Measurements from ENCODE around the gene PSTK.

Gene PSTK

DNA sequence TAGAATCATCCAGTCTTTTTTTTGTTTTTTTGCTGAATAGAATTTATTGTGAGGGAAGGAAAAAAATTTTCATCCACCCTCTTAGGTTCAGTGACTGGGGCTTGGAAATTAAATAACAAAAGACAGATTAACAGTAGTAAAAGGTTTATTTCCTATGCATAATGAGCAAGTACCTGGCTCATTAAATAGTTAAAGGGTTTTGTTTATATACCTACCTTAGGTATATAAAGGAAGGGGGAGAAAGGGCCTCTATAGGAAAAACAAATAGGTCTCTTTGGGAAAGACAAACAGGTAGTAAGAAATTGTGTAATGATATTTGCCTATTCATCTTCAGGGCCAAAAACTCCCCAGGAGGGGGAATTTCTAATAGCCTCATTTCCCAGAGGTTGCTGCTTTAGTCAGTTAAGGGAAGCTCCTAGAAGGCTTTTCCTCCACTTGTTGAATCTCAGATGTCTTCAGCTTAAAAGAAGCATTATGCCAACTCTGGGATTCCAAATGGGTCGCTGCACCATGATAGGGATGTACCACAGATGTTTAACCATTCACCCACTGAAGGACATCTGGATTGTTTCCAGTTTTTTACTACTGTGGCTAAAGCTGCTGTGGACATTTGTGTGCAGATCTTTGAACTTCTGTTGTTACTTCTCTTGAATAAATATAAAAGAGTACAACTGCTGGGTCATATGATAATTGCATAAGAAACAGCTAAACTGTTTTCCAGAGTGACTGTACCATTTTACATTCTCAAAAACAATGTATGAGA, 39.9 kb downstream of the PSTK start:
- H2AFZ ChIP-seq (ENCODE audit: low read length) = no peak overlapping the region
- no peak overlapping the region for H3K4me2 ChIP-seq (ENCODE audit: low read depth, low read length, poor library complexity, severe bottlenecking)
- no peaks in the 10 kb centered on the region for H3K27me3 ChIP-seq (ENCODE audit: insufficient read depth, low read length, poor library complexity, severe bottlenecking)
- no peak overlapping the region for H3K4me3 ChIP-seq (ENCODE audit: low read length, poor library complexity, severe bottlenecking)
- no peaks in the 10 kb centered on the region for H4K20me1 ChIP-seq (ENCODE audit: insufficient read depth, low read length, poor library complexity, severe bottlenecking)
- TF ChIP-seq, protein P1, sequence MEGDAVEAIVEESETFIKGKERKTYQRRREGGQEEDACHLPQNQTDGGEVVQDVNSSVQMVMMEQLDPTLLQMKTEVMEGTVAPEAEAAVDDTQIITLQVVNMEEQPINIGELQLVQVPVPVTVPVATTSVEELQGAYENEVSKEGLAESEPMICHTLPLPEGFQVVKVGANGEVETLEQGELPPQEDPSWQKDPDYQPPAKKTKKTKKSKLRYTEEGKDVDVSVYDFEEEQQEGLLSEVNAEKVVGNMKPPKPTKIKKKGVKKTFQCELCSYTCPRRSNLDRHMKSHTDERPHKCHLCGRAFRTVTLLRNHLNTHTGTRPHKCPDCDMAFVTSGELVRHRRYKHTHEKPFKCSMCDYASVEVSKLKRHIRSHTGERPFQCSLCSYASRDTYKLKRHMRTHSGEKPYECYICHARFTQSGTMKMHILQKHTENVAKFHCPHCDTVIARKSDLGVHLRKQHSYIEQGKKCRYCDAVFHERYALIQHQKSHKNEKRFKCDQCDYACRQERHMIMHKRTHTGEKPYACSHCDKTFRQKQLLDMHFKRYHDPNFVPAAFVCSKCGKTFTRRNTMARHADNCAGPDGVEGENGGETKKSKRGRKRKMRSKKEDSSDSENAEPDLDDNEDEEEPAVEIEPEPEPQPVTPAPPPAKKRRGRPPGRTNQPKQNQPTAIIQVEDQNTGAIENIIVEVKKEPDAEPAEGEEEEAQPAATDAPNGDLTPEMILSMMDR (conservative IDR thresholded peaks at IDR 0.05; ENCODE audit: low read length) = no peak
- no peak for TF ChIP-seq EZH2phosphoT487 (IDR thresholded peaks at IDR 0.05; ENCODE audit: borderline replicate concordance)
- no peaks in the 10 kb centered on the region for H3K36me3 ChIP-seq (ENCODE audit: insufficient read depth, low read length)
- no peaks in the 10 kb centered on the region for H3K79me2 ChIP-seq (ENCODE audit: insufficient read depth, low read length)
- H3K9me3 ChIP-seq (ENCODE audit: insufficient read depth, low read depth, low read length) = no peaks in the 10 kb centered on the region
- H3K4me1 ChIP-seq (ENCODE audit: insufficient read depth, low read length, poor library complexity, severe bottlenecking) = no peaks in the 10 kb centered on the region
- H3K9me2 ChIP-seq (replicated peaks; ENCODE audit: low read depth, low read length) = no peaks in the 10 kb centered on the region
- no peaks in the 10 kb centered on the region for H3F3A ChIP-seq (ENCODE audit: low read depth)
- H3K9ac ChIP-seq (ENCODE audit: low read depth, low read length, poor library complexity, severe bottlenecking) = no peak overlapping the region

DNA sequence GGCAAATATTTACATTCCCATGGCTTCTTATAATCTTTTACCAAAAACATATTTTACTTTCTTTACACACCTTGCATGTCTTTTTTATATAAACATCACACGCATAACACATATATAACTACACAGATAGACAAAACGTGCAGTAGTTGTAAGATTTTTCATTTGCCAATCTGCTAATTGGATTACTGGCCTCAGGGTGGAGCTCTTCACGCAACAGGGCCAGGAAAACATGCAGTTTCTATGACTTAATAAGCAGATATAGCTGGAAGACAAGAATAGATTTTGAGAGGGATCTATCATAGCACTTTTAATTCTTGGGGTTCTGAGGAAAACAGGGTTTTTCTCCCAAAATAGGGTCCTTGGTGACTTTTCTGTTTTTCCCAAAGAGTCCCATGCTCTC, 41.3 kb downstream of the PSTK start:
- Histone ChIP-seq H3K27me3 (ENCODE audit: insufficient read depth, low read length, poor library complexity, severe bottlenecking) (no peaks in the 10 kb centered on the region), H3K9me2 (replicated peaks; ENCODE audit: low read depth, low read length) (no peaks in the 10 kb centered on the region), H3K4me1 (ENCODE audit: insufficient read depth, low read length, poor library complexity, severe bottlenecking) (no peaks in the 10 kb centered on the region), H3K9ac (ENCODE audit: low read depth, low read length, poor library complexity, severe bottlenecking) (no peak overlapping the region), H3F3A (ENCODE audit: low read depth) (no peaks in the 10 kb centered on the region), H3K79me2 (ENCODE audit: insufficient read depth, low read length) (no peaks in the 10 kb centered on the region), H3K36me3 (ENCODE audit: insufficient read depth, low read length) (no peaks in the 10 kb centered on the region), H3K4me2 (ENCODE audit: low read depth, low read length, poor library complexity, severe bottlenecking) (no peak overlapping the region), H4K20me1 (ENCODE audit: insufficient read depth, low read length, poor library complexity, severe bottlenecking) (no peaks in the 10 kb centered on the region), H3K9me3 (ENCODE audit: insufficient read depth, low read depth, low read length) (no peaks in the 10 kb centered on the region), H3K4me3 (ENCODE audit: low read length, poor library complexity, severe bottlenecking) (no peak overlapping the region), H2AFZ (ENCODE audit: low read length) (no peak overlapping the region)
- TF ChIP-seq EZH2phosphoT487 (IDR thresholded peaks at IDR 0.05; ENCODE audit: borderline replicate concordance) = no peak
- TF ChIP-seq, protein P1 (conservative IDR thresholded peaks at IDR 0.05; ENCODE audit: low read length) = peak; percentile 81

DNA sequence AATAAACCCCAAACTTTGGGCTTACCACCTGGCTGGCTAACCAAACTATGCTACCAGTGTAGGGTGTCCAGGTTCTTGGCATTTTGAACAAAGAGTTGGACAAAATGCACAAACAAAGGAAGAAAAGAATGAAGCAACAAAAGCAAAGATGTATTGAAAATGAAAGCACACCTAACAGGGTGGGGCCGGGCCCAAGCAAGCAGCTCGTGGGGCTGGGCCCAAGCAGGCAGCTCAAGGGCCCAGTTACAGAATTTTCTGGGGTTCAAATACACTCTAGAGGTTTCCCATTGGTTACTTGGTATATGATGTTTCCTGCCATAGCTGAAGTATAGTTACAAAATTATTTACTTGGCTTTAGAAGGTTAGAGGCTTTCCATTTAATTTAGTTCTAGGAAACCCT, 44.3 kb downstream of the PSTK start:
- no peaks in the 10 kb centered on the region for H4K20me1 ChIP-seq (ENCODE audit: insufficient read depth, low read length, poor library complexity, severe bottlenecking)

More for the DNA sequence above, 44.3 kb downstream of the PSTK start:
- no peak overlapping the region for H3K9ac ChIP-seq (ENCODE audit: low read depth, low read length, poor library complexity, severe bottlenecking)
- no peaks in the 10 kb centered on the region for H3F3A ChIP-seq (ENCODE audit: low read depth)
- H3K9me3 ChIP-seq (ENCODE audit: insufficient read depth, low read depth, low read length) = no peaks in the 10 kb centered on the region
- H3K27me3 ChIP-seq (ENCODE audit: insufficient read depth, low read length, poor library complexity, severe bottlenecking) = no peaks in the 10 kb centered on the region
- no peak overlapping the region for H2AFZ ChIP-seq (ENCODE audit: low read length)
- no peaks in the 10 kb centered on the region for H3K36me3 ChIP-seq (ENCODE audit: insufficient read depth, low read length)
- no peak overlapping the region for H3K4me2 ChIP-seq (ENCODE audit: low read depth, low read length, poor library complexity, severe bottlenecking)
- no peaks in the 10 kb centered on the region for H3K79me2 ChIP-seq (ENCODE audit: insufficient read depth, low read length)
- H3K9me2 ChIP-seq (replicated peaks; ENCODE audit: low read depth, low read length) = no peaks in the 10 kb centered on the region
- H3K4me1 ChIP-seq (ENCODE audit: insufficient read depth, low read length, poor library complexity, severe bottlenecking) = no peaks in the 10 kb centered on the region
- no peak for TF ChIP-seq EZH2phosphoT487 (IDR thresholded peaks at IDR 0.05; ENCODE audit: borderline replicate concordance)
- TF ChIP-seq, protein P1 (conservative IDR thresholded peaks at IDR 0.05; ENCODE audit: low read length) = no peak
- no peak overlapping the region for H3K4me3 ChIP-seq (ENCODE audit: low read length, poor library complexity, severe bottlenecking)
